ENCODE measurements around the gene KMO.

The KMO gene

GRCh38 chr1:241635556-241636152 is 103.5 kb downstream of the KMO start:
- Mint-ChIP-seq H3K36me3 (peaks cover 39% of the 10 kb centered on the region), H3K27ac (no peak overlapping the region), H3K4me3 (no peak overlapping the region), H3K4me1 (peaks cover 48% of the 10 kb centered on the region), H3K27me3 (no peaks in the 10 kb centered on the region), H3K9me3 (no peaks in the 10 kb centered on the region)
- CTCF ChIA-PET = no interaction called here
- no peak for DNase-seq

- Mint-ChIP-seq H3K27me3 (no peaks in the 10 kb centered on the region), H3K4me3 (no peak overlapping the region), H3K27ac (no peak overlapping the region), H3K36me3 (peaks cover 39% of the 10 kb centered on the region), H3K4me1 (peaks cover 49% of the 10 kb centered on the region), H3K9me3 (no peaks in the 10 kb centered on the region)
- no peak for DNase-seq
- CTCF ChIA-PET = no interaction called here
Measured at GRCh38 chr1:241636291-241636690, 104.1 kb downstream of the KMO start.

GRCh38 chr1:241637046-241637590 is 104.9 kb downstream of the KMO start:
- no peak for DNase-seq
- CTCF ChIA-PET = interaction anchor here (0.6 to 1.1 kb wide), 2 partner anchors 9 to 73 kb away, joined by 3 to 5 read pairs; no protein-coding TSS in a partner anchor
- Mint-ChIP-seq H3K4me1 (peaks cover 42% of the 10 kb centered on the region), H3K27ac (no peak overlapping the region), H3K36me3 (peaks cover 34% of the 10 kb centered on the region), H3K9me3 (no peaks in the 10 kb centered on the region), H3K27me3 (no peaks in the 10 kb centered on the region), H3K4me3 (peak overlapping the region; percentile 31)

- no peak for DNase-seq
- Mint-ChIP-seq H3K4me3 (peak overlapping the region; percentile 80), H3K36me3 (peaks cover 30% of the 10 kb centered on the region), H3K9me3 (peaks cover 3% of the 10 kb centered on the region), H3K27me3 (no peaks in the 10 kb centered on the region), H3K4me1 (peaks cover 40% of the 10 kb centered on the region), H3K27ac (no peak overlapping the region)
- CTCF ChIA-PET = interaction anchor here (0.8 to 1.1 kb wide), 2 partner anchors 9 to 10 kb away, joined by 4 to 5 read pairs; no protein-coding TSS in a partner anchor
Measured at GRCh38 chr1:241637604-241638003, 105.4 kb downstream of the KMO start.

GRCh38 chr1:241638099-241638682 is 106.0 kb downstream of the KMO start:
- H3K27me3 Mint-ChIP-seq = no peaks in the 10 kb centered on the region
- CTCF ChIA-PET = interaction anchor here (0.8 to 1.1 kb wide), 2 partner anchors 9 to 11 kb away, joined by 4 to 5 read pairs; no protein-coding TSS in a partner anchor
- peaks cover 40% of the 10 kb centered on the region for H3K4me1 Mint-ChIP-seq
- peak overlapping the region; percentile 28 for H3K27ac Mint-ChIP-seq
- H3K36me3 Mint-ChIP-seq = peaks cover 30% of the 10 kb centered on the region
- H3K9me3 Mint-ChIP-seq = peaks cover 3% of the 10 kb centered on the region
- H3K4me3 Mint-ChIP-seq = peak overlapping the region; percentile 80
- no peak for DNase-seq

GRCh38 chr1:241638909-241639622 is 106.9 kb downstream of the KMO start:
- CTCF ChIA-PET = no interaction called here
- Mint-ChIP-seq H3K27ac (peak overlapping the region; percentile 87), H3K36me3 (peaks cover 27% of the 10 kb centered on the region), H3K4me3 (peak overlapping the region; percentile 80), H3K9me3 (peaks cover 3% of the 10 kb centered on the region), H3K27me3 (no peaks in the 10 kb centered on the region), H3K4me1 (peaks cover 40% of the 10 kb centered on the region)
- no peak for DNase-seq

GRCh38 chr1:241639623-241640148 is 107.5 kb downstream of the KMO start:
- CTCF ChIA-PET = interaction anchor here (0.9 kb wide), 1 partner anchor 38 kb away, joined by 3 read pairs; no protein-coding TSS in a partner anchor
- H3K27ac Mint-ChIP-seq = peak overlapping the region; percentile 87

GRCh38 chr1:241640149-241640866 is 108.1 kb downstream of the KMO start, which contains the start of the genes CHML and OPN3:
Gene CHML, minus strand, starts transcription at chr1:241640369. Its CDS starts 4,603 bp downstream, at chr1:241635766.
Gene OPN3, minus strand, starts transcription at chr1:241640369. Its CDS starts 115 bp downstream, at chr1:241640254.
- CTCF ChIA-PET = interaction anchor here (0.9 kb wide), 2 partner anchors 13 to 37 kb away, joined by 3 read pairs; no protein-coding TSS in a partner anchor
- Mint-ChIP-seq H3K4me1 (peaks cover 36% of the 10 kb centered on the region), H3K27me3 (no peaks in the 10 kb centered on the region), H3K27ac (peak within 1 kb of the TSS; percentile 87), H3K9me3 (peaks cover 3% of the 10 kb centered on the region), H3K4me3 (peak within 1 kb of the TSS; percentile 80), H3K36me3 (peaks cover 16% of the 10 kb centered on the region)
- peak; percentile 93 for DNase-seq

More at GRCh38 chr1:241639623-241640148, 107.5 kb downstream of the KMO start:
- H3K4me3 Mint-ChIP-seq = peak overlapping the region; percentile 80
- H3K4me1 Mint-ChIP-seq = peaks cover 40% of the 10 kb centered on the region
- peaks cover 3% of the 10 kb centered on the region for H3K9me3 Mint-ChIP-seq
- peaks cover 22% of the 10 kb centered on the region for H3K36me3 Mint-ChIP-seq
- H3K27me3 Mint-ChIP-seq = no peaks in the 10 kb centered on the region
- peak; percentile 66 for DNase-seq

GRCh38 chr1:241640867-241641622 is 108.9 kb downstream of the KMO start:
- DNase-seq = no peak
- no peaks in the 10 kb centered on the region for H3K27me3 Mint-ChIP-seq
- CTCF ChIA-PET = interaction anchor here (0.9 to 1.1 kb wide), 3 partner anchors 13 to 37 kb away, joined by 3 read pairs; no protein-coding TSS in a partner anchor
- H3K4me3 Mint-ChIP-seq = peak overlapping the region; percentile 66
- peak overlapping the region; percentile 86 for H3K27ac Mint-ChIP-seq
- peaks cover 32% of the 10 kb centered on the region for H3K4me1 Mint-ChIP-seq
- peaks cover 3% of the 10 kb centered on the region for H3K9me3 Mint-ChIP-seq
- H3K36me3 Mint-ChIP-seq = peaks cover 11% of the 10 kb centered on the region

GRCh38 chr1:241641773-241642592 is 109.8 kb downstream of the KMO start:
- Mint-ChIP-seq H3K27me3 (no peaks in the 10 kb centered on the region), H3K27ac (no peak overlapping the region), H3K9me3 (peaks cover 3% of the 10 kb centered on the region)

GRCh38 chr1:241642593-241642944 is 110.4 kb downstream of the KMO start:
- Mint-ChIP-seq H3K4me1 (peaks cover 20% of the 10 kb centered on the region), H3K27me3 (no peaks in the 10 kb centered on the region), H3K27ac (no peak overlapping the region), H3K36me3 (peaks cover 5% of the 10 kb centered on the region), H3K9me3 (peaks cover 3% of the 10 kb centered on the region), H3K4me3 (no peak overlapping the region)
- CTCF ChIA-PET = interaction anchor here (1.7 kb wide), 1 partner anchor 15 kb away, joined by 5 read pairs; no protein-coding TSS in a partner anchor
- no peak for DNase-seq

More at GRCh38 chr1:241641773-241642592, 109.8 kb downstream of the KMO start:
- CTCF ChIA-PET = interaction anchor here (1.1 kb wide), 1 partner anchor 12 kb away, joined by 3 read pairs; no protein-coding TSS in a partner anchor
- peaks cover 25% of the 10 kb centered on the region for H3K4me1 Mint-ChIP-seq
- DNase-seq = no peak
- peaks cover 9% of the 10 kb centered on the region for H3K36me3 Mint-ChIP-seq
- H3K4me3 Mint-ChIP-seq = no peak overlapping the region

GRCh38 chr1:241644259-241644658 is 112.1 kb downstream of the KMO start:
- H3K36me3 Mint-ChIP-seq = no peaks in the 10 kb centered on the region
- CTCF ChIA-PET = interaction anchor here (1.7 kb wide), 1 partner anchor 17 kb away, joined by 5 read pairs; no protein-coding TSS in a partner anchor
- no peak for DNase-seq
- H3K27me3 Mint-ChIP-seq = no peaks in the 10 kb centered on the region
- H3K4me1 Mint-ChIP-seq = peaks cover 5% of the 10 kb centered on the region
- H3K9me3 Mint-ChIP-seq = peaks cover 3% of the 10 kb centered on the region
- H3K27ac Mint-ChIP-seq = no peak overlapping the region
- H3K4me3 Mint-ChIP-seq = no peak overlapping the region
